CD4-positive, alpha-beta T cell treated with Interleukin-21 for 1 hour (primary cell): ENCODE results near the gene RELB.
"Not testable (repeated sequence)": the region's sequence is repeated elsewhere in the genome, so short reads cannot be mapped to it uniquely, and the experiment has no call there.

ENCODE experiments used
- DNase-seq: peaks from one replicate; pipeline ENCODE4 v3.0.0-alpha.2; 2020

Gene RELB

GRCh38 chr19:44988273-44988672, 13.0 kb upstream of the RELB start:
- DNase-seq = no peak

DNA sequence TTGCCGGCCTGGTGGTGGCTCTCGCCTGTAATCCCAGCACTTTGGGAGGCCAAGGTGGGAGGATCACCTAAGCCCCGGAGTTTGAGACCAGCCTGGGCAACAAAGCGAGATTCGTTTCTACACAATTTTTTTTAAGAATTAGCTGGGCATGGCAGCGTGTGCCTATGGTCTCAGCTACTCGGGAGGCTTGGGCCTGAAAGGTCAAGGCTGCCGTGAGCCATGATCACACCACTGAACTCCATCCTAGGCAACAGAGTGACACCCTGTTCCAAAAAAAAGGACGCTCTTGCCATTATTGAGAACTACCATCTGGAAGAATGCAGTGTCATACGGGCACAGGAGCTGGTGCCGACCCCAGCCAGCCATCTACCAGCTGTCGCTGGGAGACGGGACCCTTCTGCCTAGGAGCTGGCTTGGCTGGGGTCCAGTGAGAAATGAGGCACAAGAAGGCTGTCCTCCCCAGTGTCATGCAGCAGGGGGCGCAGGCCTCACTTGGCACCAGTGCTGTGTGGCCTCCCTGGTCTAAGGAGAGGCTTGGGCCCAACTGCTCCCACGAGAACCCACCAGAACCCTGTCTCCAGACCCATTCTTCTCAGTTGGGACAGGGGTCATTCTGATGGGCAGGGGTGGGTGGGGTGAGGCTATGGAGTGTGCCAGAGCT, 12.2 kb upstream of the RELB start:
- DNase-seq = peak; percentile 70

GRCh38 chr19:44990459-44990858, 10.8 kb upstream of the RELB start:
- DNase-seq = no peak

GRCh38 chr19:44990966-44991365, 10.3 kb upstream of the RELB start:
- DNase-seq = no peak

GRCh38 chr19:44992336-44993163, 8.7 kb upstream of the RELB start:
- DNase-seq = no peak

- no peak for DNase-seq
Measured at GRCh38 chr19:44993526-44993925, 7.7 kb upstream of the RELB start.

DNA sequence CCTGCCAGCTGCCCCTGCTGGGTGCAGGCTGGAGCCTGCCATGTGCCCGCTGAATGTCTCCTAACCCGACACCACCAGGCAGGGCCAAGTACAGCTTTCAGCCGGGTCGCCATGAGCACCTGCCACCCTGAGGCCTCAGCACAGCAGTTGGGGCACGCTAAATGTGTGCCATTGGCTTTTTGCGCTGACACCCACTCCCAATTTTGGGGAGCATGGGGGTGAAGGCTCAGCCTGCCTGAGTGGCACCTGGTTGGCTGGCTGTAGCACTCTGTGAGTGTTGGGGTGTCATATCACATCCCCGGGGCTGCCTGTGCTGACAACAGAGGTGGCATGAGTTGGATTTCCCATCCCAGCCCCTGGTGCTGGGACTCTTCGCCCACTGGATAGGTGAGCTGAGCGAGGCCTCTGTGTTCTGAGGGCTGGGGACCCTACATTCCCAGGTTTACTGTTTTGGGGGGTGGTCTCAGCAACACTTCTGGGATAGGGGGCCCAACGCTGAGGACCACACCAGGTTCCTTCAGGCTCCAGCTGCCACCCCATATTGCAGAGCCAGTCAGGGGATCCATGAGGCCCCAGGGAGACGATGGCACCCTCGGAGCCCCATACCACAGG, 7.2 kb upstream of the RELB start:
- DNase-seq = no peak

GRCh38 chr19:44998025-44998424, 3.2 kb upstream of the RELB start:
- no peak for DNase-seq

DNA sequence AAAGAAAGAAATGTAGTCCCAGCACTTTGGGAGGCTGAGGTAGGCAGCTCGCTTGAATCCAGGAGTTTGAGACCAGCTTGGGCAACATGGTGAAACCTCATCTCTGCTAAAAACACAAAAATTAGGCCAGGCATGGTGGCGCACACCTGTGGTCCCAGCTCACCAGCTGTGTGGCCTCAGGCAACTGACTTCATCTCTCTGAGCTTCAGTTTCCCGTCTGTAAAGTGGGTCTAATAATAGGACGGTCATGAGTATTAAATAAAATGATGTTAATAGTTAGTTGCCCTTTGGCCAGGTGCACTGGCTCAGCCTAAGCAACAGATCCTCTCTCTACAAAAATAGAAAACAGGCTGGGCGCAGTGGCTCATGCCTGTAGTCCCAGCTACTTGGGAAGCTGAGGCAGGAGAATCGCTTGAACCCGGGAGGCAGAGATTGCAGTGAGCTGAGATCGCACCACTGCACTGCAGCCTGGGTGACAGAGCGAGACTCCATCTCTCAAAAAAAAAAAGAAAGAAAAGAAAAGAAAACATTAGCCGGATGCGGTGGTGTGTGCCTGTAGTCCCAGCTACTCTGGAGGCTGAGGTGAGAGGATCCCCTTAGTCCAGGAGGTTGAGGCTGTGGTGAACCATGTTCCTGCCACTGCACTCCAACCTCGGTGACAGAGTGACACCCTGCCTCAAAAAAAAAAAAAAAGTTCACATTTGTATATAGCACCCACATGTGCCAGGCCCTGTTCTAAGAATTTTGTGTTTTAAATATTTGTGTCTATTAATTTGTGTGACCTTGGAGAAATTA, 1.9 kb upstream of the RELB start:
- DNase-seq = not testable (repeated sequence)

DNA sequence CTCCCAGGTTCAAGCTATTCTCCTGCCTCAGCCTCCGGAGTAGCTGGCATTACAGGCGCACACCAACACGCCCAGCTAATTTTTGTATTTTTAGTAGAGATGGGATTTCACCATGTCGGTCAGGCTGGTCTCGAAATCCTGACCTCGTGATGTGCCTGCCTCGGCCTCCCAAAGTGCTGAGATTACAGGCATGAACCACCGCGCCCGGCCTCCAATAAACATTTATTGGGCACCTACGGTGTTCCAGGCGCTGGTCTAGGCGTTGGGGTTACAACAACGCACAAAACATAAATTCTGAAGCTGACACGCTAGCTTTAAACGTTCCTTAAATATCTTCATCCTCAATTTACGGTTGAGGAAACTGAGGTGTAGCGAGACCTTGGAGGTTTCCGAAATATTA, 599 bp upstream of the RELB start:
- not testable (repeated sequence) for DNase-seq

DNA sequence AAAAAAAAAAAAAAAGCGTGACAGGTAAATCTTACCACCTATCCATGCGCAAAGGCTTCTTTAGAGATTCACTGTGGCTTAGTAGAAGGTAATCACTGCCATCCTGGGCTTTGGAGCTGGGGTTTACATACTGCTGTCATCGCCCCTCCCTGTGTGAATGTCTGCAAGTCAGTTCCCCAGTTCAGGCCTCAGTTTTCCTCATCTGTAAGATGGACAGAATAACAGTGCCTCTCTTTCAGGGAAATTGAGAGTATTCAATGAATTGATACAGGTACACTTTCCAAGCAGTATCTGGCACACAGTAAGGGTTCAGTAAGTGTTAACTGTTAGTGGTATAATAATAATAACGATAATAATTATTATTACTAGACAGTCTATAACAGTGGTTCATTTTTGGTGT, 2.2 kb downstream of the RELB start:
- DNase-seq = no peak

DNA sequence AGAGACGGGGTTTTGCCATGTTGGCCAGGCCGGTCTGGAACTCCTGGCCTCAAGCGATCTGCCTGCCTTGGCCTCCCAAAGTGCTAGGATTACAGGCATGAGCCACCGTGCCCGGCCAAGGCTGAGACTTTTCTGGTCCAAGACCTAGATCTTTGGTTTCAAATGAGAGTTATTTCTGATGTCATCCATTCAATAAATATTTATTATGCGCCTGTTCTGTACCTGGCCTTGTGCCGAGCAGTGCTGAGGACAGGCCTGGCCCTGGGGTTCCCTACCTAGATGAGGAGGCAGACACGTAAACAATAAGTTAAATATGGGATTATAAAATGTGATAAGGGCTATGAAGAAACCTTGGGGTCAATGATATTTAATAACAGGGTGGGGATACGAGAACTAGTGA, 4.5 kb downstream of the RELB start:
- DNase-seq = no peak

DNA sequence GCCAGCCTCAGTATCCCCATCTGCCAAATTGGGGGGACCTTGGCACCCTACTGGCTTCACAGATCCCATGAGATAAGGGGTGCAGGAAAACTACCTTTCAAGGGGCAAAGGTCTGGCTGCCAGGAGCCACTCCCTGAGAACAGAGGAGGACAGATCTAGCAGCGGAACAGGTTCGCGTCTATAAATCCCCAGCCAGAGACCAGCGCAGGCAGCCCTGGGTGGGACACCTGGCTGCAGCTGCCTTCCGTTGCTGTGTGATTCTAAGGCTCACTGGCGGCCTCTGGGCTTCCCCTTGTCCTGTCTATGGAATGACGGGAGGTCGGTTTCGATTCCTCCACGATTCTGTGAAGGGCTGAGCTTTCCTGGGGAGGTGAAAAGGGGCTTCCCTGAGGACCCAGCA, 7.3 kb downstream of the RELB start:
- no peak for DNase-seq

DNA sequence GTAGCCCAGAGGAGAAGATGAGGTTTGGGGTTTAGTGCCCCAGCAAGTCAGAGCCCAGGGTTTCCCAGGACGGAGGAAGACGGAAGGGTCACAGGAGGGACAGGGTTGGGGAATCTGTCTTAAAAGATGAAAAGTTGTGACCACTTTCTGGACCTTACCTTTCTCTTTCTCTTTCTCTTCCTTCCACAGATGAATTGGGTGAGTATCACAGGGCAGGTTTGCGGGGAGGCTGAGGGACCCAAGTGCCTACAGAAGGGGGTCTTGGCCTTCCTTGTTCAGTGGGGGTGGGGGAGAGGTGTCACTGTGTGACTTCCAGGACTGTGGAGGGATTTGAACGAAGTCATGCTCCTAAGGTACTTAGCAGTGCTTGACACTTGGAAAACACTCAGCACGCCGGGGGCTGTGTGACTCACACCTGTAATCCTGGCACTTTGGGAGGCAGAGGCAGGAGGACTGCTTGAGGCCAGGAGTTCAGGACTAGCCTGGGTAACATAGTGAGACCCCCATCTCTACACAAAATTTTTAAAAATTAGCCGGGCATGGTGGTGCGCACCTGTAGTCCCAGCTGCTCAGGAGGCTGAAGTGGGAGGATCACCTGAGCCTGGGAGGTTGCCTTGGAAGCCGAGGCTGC, 8.5 kb downstream of the RELB start:
- DNase-seq = no peak

- no peak for DNase-seq
Measured at GRCh38 chr19:45010306-45010705, 9.0 kb downstream of the RELB start.

DNA sequence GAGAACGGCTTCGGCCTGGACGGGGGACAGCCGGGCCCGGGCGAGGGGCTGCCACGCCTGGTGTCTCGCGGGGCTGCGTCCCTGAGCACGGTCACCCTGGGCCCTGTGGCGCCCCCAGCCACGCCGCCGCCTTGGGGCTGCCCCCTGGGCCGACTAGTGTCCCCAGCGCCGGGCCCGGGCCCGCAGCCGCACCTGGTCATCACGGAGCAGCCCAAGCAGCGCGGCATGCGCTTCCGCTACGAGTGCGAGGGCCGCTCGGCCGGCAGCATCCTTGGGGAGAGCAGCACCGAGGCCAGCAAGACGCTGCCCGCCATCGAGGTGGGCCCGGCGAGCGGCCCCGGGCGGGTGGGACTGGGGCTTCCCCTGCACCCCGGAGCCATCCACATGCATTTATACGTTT, 10.7 kb downstream of the RELB start:
- no peak for DNase-seq

GRCh38 chr19:45016388-45017314, 15.4 kb downstream of the RELB start:
- peak; percentile 91 for DNase-seq

DNA sequence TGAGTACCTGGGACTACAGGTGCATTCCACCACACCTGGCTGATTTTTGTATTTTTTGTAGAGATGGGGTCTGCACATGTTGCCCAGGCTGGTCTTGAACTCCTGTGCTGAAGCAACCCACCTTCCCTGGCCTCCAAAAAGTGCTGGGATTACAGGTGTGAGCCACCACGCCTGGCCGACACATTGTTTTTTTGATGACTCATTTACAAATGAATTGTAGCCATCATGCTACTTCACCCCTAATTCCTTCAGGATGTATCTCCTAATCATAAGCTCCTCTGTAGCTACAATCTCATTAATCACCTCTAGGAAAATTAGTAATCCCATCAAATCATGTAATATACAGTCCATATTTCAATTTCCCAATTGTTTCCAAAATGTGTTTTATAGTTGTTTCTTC, 17.9 kb downstream of the RELB start:
- DNase-seq = no peak

GRCh38 chr19:45020071-45020470, 18.8 kb downstream of the RELB start:
- DNase-seq = no peak

- DNase-seq = no peak
Measured at GRCh38 chr19:45021971-45022370, 20.7 kb downstream of the RELB start.

DNA sequence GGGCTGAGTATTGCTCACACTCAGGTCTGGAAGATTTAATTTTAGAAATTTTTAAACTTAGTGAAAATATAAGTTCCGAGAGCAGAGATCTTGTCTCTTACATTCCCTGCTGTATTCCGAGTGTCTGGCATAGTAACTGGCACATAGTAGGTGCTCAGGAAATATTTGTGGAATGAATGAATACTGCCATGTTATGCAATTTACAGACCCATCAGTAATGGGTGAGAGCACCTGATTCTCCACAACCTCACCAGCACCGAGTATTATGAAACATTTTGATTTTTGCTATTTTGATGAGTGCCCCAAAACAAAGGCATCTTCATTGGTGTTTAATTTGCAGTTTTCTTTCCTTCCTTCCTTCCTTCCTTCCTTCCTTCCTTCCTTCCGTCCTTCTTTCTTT, 21.8 kb downstream of the RELB start:
- no peak for DNase-seq

DNA sequence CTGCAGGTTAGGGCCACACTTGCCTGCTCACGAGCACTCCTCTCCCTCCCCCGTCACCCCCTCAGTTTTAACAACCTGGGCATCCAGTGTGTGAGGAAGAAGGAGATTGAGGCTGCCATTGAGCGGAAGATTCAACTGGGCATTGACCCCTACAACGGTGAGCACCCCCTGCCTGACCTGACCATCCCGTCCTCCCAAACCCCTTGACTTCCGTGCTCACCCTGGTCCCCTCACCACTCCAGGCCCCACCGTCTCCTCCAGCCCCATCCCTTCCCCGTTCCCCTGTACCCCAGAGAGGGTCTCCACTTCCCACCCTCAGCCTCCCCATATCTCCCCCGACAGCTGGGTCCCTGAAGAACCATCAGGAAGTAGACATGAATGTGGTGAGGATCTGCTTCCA, 24.0 kb downstream of the RELB start:
- no peak for DNase-seq
